HepG2 (cell line): ENCODE data around the gene GRIFIN. TPM values are rescaled to one million over a fixed set of nuclear protein-coding genes. Genes with fewer than 3 reads are reported as not detected.
A peak's percentile ranks its signal among the peaks of the same experiment; 100 is the strongest.

Experiments used
- AGO1 ChIP-seq: fragments of 200-400 bp; formaldehyde crosslinking; IDR thresholded peaks from 2 replicates; pipeline ENCODE4 v1.6.1; 2017; ENCODE audit warnings: mild to moderate bottlenecking, low read depth, low read length, moderate library complexity; ENCODE audit not compliant: poor library complexity, severe bottlenecking
- FOXC1 ChIP-seq: sonication (generic); formaldehyde crosslinking; IDR thresholded peaks from 2 replicates; pipeline ENCODE4 v1.8.0; 2022; ENCODE audit warnings: mild to moderate bottlenecking, missing genetic modification reagents, borderline replicate concordance
- KDM4B ChIP-seq: sonication (generic); formaldehyde crosslinking; IDR thresholded peaks from 2 replicates; pipeline ENCODE4 v1.4.0; 2020; ENCODE audit warnings: missing genetic modification reagents
- MXD4 ChIP-seq: IDR thresholded peaks from 2 replicates; pipeline ENCODE4 v1.6.1; 2016; ENCODE audit warnings: mild to moderate bottlenecking, missing biosample characterization, missing genetic modification reagents
- NFE2L2 ChIP-seq: fragments of 150-350 bp; IDR thresholded peaks from 2 replicates; pipeline ENCODE4 v1.6.1; 2014; ENCODE audit warnings: low read length
- SP4 ChIP-seq: sonication (generic); formaldehyde crosslinking; IDR thresholded peaks from 2 replicates; pipeline ENCODE4 v1.8.1; 2023; ENCODE audit warnings: mild to moderate bottlenecking, missing genetic modification reagents
- ZNF891 ChIP-seq: sonication (generic); formaldehyde crosslinking; IDR thresholded peaks from 2 replicates; pipeline ENCODE4 v1.5.0; 2020; ENCODE audit warnings: mild to moderate bottlenecking, missing genetic modification reagents
- polyA plus RNA-seq, 8 experiments: library from polyadenylated mRNA; depleted of rRNA in 3 of 8; stranded (reverse) in 7 of 8; unstranded in 1 of 8; fragments of >200 nt; fragmentation: Illumina TruSeq in 4 of 8; extraction: Trizol in 4 of 8; gene quantifications; 2 replicates each; pipeline versions ENCODE4 v1.2.1 to v1.2.3, GENCODE V29; 2011 to 2016; ENCODE audit warnings: low read depth in 4 of 8, missing spikeins in 1 of 8, mixed read lengths in 1 of 8; ENCODE audit not compliant: insufficient read depth in 1 of 8
- total RNA-seq, 5 experiments: library from RNA; depleted of rRNA; stranded (reverse); fragments of >200 nt; fragmentation: Illumina TruSeq; extraction: Trizol; gene quantifications; 2 replicates each; pipeline ENCODE4 v1.2.3, GENCODE V29; 2016; ENCODE audit warnings: low read depth in 1 of 5
- TF ChIP-seq, protein P1 (sequence below): sonication (generic); formaldehyde crosslinking; IDR thresholded peaks from 2 replicates; pipeline ENCODE4 v1.4.0; 2020; ENCODE audit warnings: missing genetic modification reagents
- TF ChIP-seq, protein P2 (sequence below): sonication (generic); formaldehyde crosslinking; IDR thresholded peaks from 2 replicates; pipeline ENCODE4 v1.4.0; 2020; ENCODE audit warnings: mild to moderate bottlenecking, missing genetic modification reagents
- TF ChIP-seq, protein P3 (sequence below): sonication (generic); formaldehyde crosslinking; IDR thresholded peaks from 2 replicates; pipeline ENCODE4 v1.5.0; 2020; ENCODE audit warnings: missing genetic modification reagents
- TF ChIP-seq, protein P4 (sequence below): sonication (generic); formaldehyde crosslinking; IDR thresholded peaks from 2 replicates; pipeline ENCODE4 v1.5.1; 2020; ENCODE audit warnings: missing genetic modification reagents, mild to moderate bottlenecking, borderline replicate concordance

Gene GRIFIN
- total and polyA plus RNA-seq, 2 of the 13 experiments (the other 11 are each of a cell fraction or from before 2014, with no cell fraction given) = not detected

DNA sequence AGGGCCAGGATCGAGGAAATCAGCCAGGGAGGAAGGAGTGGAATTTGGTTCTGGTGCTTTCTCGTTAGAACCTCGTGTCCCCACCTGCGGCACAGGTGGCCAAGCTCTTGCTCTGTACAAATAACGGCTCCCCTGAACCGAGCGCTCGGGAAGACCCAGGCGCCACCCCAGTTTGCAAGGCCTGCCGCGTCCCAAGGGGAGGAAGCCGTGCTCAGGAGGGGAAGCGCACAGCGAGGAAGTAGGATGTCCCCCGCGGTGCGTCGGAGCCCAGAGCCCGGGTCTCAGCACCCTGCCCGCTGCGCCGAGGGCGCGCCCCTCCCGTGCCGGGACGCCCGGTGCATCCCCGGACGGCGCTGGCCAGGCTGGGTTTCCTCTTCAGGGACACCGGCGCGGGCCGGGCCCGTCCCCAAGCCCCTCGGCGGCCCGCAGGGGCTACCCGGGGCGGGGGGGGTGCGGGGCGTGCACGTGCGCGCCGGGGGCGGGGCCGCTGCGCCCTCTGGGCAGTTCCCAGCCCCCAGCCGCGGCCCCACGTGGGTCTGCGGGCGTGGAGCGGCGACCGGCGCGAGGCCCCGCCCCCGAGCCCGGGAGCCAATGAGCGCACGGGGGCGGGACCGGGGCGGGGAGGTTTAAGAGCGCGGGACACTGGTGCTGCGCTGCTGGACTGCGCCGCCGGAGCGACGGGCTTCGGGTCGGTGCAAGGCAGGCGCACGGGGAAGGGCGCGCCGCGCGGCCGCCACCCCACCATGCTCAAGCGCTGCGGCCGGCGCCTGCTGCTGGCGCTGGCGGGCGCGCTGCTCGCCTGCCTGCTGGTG is 43.1 kb upstream of the GRIFIN start, which contains the start of gene LFNG (continued):
- TF ChIP-seq, protein P1, sequence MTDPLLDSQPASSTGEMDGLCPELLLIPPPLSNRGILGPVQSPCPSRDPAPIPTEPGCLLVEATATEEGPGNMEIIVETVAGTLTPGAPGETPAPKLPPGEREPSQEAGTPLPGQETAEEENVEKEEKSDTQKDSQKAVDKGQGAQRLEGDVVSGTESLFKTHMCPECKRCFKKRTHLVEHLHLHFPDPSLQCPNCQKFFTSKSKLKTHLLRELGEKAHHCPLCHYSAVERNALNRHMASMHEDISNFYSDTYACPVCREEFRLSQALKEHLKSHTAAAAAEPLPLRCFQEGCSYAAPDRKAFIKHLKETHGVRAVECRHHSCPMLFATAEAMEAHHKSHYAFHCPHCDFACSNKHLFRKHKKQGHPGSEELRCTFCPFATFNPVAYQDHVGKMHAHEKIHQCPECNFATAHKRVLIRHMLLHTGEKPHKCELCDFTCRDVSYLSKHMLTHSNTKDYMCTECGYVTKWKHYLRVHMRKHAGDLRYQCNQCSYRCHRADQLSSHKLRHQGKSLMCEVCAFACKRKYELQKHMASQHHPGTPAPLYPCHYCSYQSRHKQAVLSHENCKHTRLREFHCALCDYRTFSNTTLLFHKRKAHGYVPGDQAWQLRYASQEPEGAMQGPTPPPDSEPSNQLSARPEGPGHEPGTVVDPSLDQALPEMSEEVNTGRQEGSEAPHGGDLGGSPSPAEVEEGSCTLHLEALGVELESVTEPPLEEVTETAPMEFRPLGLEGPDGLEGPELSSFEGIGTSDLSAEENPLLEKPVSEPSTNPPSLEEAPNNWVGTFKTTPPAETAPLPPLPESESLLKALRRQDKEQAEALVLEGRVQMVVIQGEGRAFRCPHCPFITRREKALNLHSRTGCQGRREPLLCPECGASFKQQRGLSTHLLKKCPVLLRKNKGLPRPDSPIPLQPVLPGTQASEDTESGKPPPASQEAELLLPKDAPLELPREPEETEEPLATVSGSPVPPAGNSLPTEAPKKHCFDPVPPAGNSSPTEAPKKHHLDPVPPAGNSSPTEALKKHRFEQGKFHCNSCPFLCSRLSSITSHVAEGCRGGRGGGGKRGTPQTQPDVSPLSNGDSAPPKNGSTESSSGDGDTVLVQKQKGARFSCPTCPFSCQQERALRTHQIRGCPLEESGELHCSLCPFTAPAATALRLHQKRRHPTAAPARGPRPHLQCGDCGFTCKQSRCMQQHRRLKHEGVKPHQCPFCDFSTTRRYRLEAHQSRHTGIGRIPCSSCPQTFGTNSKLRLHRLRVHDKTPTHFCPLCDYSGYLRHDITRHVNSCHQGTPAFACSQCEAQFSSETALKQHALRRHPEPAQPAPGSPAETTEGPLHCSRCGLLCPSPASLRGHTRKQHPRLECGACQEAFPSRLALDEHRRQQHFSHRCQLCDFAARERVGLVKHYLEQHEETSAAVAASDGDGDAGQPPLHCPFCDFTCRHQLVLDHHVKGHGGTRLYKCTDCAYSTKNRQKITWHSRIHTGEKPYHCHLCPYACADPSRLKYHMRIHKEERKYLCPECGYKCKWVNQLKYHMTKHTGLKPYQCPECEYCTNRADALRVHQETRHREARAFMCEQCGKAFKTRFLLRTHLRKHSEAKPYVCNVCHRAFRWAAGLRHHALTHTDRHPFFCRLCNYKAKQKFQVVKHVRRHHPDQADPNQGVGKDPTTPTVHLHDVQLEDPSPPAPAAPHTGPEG = peak; percentile 61; the same call in 1 of the 2 replicates
- TF ChIP-seq MXD4 (CRISPR knock-in tag) (peak; percentile 42; the same call in 1 of the 2 replicates), FOXC1 (CRISPR knock-in tag) (0 out of 2 replicates have a peak, but pooled peaks have one; percentile 30), NFE2L2 (no peak), SP4 (CRISPR knock-in tag) (peak; percentile 85), AGO1 (peak; percentile 20), KDM4B (CRISPR knock-in tag) (no peak), ZNF891 (CRISPR knock-in tag) (no peak)
- TF ChIP-seq, protein P2, sequence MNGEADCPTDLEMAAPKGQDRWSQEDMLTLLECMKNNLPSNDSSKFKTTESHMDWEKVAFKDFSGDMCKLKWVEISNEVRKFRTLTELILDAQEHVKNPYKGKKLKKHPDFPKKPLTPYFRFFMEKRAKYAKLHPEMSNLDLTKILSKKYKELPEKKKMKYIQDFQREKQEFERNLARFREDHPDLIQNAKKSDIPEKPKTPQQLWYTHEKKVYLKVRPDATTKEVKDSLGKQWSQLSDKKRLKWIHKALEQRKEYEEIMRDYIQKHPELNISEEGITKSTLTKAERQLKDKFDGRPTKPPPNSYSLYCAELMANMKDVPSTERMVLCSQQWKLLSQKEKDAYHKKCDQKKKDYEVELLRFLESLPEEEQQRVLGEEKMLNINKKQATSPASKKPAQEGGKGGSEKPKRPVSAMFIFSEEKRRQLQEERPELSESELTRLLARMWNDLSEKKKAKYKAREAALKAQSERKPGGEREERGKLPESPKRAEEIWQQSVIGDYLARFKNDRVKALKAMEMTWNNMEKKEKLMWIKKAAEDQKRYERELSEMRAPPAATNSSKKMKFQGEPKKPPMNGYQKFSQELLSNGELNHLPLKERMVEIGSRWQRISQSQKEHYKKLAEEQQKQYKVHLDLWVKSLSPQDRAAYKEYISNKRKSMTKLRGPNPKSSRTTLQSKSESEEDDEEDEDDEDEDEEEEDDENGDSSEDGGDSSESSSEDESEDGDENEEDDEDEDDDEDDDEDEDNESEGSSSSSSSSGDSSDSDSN (CRISPR knock-in tag) = peak; percentile 58; the same call in 1 of the 2 replicates
- TF ChIP-seq, protein P3, sequence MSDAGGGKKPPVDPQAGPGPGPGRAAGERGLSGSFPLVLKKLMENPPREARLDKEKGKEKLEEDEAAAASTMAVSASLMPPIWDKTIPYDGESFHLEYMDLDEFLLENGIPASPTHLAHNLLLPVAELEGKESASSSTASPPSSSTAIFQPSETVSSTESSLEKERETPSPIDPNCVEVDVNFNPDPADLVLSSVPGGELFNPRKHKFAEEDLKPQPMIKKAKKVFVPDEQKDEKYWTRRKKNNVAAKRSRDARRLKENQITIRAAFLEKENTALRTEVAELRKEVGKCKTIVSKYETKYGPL (CRISPR knock-in tag) = no peak
- TF ChIP-seq, protein P4, sequence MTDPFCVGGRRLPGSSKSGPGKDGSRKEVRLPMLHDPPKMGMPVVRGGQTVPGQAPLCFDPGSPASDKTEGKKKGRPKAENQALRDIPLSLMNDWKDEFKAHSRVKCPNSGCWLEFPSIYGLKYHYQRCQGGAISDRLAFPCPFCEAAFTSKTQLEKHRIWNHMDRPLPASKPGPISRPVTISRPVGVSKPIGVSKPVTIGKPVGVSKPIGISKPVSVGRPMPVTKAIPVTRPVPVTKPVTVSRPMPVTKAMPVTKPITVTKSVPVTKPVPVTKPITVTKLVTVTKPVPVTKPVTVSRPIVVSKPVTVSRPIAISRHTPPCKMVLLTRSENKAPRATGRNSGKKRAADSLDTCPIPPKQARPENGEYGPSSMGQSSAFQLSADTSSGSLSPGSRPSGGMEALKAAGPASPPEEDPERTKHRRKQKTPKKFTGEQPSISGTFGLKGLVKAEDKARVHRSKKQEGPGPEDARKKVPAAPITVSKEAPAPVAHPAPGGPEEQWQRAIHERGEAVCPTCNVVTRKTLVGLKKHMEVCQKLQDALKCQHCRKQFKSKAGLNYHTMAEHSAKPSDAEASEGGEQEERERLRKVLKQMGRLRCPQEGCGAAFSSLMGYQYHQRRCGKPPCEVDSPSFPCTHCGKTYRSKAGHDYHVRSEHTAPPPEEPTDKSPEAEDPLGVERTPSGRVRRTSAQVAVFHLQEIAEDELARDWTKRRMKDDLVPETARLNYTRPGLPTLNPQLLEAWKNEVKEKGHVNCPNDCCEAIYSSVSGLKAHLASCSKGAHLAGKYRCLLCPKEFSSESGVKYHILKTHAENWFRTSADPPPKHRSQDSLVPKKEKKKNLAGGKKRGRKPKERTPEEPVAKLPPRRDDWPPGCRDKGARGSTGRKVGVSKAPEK = no peak
